GM12864 (cell line): ENCODE data around the gene CEP85.

Source experiments
- DNase-seq: peaks from one replicate; pipeline ENCODE4 v3.0.0-alpha.2; 2011; ENCODE audit warnings: low read depth
- H3K4me3 ChIP-seq: 2 replicates; pipeline ENCODE4 v1.5.1; 2011; ENCODE audit warnings: mild to moderate bottlenecking, low read depth, low read length, control low read depth
- TF ChIP-seq, protein P1 (sequence below): IDR thresholded peaks from 2 replicates; pipeline ENCODE4 v1.5.1; 2011; ENCODE audit warnings: low read depth, mild to moderate bottlenecking, moderate library complexity, low read length, control low read depth, inconsistent platforms; ENCODE audit errors: missing control alignments

CEP85 gene

DNA sequence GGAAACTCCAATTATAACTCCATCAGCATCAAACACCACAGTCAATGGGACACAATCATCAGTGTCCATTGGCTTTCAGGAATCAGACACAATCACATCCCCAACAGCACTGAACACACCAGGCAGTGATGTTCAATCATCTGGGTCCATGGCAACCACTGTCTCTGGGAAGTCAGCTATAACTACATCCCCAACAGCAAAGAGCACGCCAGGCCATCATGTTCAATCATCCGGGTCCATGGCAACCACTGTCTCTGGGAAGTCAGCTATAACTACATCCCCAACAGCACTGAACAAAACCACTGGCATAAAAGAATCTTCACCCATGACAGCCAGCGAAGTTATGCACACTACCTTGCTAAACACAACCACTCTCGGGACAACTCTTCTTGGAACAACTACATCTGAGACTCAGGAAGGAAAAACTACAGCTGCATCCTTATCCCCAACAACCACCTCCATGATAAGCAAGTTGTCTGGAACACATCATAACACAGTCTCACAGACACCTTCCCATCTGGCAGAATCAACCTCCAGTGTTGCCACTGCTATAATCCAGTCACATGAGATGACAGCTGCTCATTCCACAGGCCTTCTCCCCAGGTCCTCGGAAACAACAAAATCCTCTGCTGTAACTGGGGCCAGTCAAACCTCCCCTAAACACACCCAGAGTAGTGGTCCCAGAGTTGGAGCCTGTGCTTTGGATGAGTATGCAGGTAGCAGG is 23.7 kb upstream of the CEP85 start:
- DNase-seq = no peak
- H3K4me3 ChIP-seq = no peak overlapping the region
- TF ChIP-seq, protein P1, sequence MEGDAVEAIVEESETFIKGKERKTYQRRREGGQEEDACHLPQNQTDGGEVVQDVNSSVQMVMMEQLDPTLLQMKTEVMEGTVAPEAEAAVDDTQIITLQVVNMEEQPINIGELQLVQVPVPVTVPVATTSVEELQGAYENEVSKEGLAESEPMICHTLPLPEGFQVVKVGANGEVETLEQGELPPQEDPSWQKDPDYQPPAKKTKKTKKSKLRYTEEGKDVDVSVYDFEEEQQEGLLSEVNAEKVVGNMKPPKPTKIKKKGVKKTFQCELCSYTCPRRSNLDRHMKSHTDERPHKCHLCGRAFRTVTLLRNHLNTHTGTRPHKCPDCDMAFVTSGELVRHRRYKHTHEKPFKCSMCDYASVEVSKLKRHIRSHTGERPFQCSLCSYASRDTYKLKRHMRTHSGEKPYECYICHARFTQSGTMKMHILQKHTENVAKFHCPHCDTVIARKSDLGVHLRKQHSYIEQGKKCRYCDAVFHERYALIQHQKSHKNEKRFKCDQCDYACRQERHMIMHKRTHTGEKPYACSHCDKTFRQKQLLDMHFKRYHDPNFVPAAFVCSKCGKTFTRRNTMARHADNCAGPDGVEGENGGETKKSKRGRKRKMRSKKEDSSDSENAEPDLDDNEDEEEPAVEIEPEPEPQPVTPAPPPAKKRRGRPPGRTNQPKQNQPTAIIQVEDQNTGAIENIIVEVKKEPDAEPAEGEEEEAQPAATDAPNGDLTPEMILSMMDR = no peak

DNA sequence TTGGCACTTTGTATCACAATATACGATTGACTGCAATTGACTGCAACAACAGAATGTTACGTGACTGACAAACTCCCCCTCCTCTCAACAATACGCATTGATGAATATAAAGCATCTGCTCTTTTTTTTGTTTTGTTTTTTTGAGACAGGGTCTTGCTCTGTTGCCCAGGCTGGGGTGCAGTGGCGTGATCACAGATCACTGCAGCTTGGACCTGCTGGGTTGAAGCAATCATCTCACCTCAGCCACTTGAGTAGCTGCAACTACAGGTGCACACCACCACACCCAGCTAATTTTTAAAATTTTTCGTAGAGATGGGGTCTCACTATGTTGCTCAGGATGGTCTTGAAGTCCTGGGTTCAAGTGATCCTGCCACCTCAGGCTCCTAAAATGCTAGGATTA is 21.3 kb upstream of the CEP85 start:
- no peak for DNase-seq
- TF ChIP-seq, protein P1 = no peak

DNA sequence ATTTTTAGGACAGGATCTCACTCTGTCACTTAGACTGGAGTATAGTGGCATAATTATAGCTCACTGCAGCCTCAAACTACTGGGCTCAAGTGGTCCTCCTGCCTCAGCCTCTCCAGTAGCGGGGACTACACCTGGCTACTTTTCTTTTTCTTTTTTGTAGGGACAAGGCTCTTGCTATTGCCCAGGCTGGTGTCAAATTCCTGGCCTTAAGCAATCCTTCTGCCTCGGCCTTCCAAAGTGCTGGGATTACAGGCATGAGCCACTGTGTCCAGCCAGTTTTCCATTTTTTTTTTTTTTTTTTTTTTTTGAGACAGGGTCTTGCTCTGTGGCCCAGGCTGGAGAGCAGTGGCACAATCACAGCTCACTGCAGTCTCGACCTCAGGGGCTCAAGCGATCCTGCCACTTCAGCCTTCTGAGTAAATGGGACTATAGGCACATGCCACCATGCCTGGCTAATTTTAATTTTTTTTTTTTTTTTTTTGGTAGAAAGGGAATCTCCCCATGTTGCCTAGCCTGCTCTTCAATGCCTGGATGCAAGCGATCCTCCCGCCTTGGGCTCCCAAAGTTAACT is 20.6 kb upstream of the CEP85 start:
- TF ChIP-seq, protein P1 = no peak
- DNase-seq = no peak
- H3K4me3 ChIP-seq = no peak overlapping the region

More for the DNA sequence above, 21.3 kb upstream of the CEP85 start:
- no peak overlapping the region for H3K4me3 ChIP-seq

DNA sequence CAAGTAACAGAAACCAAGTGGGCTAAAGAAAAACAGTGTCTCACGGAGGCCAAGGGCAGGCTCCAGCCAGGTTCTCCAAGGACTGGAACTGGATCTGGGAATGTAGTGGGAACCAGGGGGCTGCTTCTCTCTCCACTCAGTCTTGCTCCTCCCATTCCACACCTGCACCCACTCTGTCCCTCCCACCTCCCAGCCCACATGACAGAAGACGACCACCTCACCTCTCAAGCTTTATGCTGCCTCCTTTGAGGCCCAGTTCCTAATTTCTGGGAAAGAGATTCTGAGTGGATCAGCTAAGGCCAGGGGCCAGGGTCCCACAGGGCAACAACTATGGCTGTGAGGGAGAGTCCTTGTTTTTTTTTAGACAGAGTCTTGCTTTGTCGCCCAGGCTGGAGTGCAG is 18.8 kb upstream of the CEP85 start:
- no peak for DNase-seq
- no peak overlapping the region for H3K4me3 ChIP-seq
- TF ChIP-seq, protein P1 = no peak

DNA sequence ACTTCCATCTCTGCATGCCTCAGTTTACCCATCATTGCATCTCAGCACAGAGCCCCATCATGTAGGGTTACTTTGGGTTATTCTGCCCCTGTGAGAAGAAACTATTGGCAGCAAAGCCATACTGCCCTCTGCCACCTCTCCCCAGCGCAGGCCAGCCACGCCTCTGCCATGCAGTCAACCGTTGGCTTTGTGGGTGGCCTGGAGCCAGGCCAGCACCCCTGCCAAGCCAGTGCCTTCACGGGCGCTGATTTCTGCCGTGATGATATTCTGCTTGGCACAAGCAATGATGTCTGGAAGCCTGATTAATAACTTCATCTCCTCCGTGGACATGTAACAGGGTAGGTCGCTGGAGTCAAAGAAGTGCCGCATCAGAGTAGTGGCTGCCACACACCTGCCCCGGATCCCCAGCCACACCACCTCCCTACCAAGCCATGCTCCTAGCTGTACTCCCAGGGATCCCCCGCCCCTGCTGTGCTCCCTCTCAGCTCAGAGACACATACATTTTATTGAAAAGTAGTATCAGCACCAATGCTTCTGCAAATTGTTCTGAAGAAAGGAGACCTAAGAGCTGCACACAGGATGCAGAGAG is 15.0 kb upstream of the CEP85 start:
- TF ChIP-seq, protein P1 = no peak
- H3K4me3 ChIP-seq = no peak overlapping the region
- DNase-seq = no peak

DNA sequence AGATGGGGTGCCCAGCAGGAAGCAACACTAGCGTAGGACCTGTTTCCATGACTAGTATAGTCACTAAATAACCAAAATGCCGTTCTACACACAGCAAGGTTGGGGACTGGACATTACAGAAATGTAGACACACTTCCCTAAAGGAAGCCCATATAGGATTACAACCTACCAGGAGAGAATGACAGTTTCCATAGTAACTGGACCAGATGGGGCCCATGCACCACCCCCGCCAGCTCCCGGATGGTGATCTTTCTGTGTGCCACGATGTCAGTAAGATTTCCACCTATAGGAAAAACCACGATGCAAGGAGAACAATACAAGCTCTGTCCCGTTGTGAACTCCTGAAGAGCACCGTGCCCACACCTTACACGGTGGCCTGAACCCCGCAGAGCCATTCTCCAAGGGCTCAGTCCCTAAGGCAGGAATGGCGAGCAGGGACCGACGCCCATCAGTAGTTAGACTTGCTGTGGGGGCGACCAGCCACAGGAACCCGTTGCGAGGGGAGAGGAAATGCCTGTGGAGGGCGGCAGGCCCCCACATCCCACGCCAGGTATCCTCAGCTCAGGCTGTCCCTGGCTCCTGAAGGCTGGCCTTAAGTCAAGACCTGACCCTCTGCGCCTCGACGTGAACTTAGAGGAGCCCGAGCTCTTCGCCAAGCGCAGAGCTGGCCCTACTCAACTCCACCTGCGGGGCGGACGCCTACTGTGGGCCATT is 13.6 kb upstream of the CEP85 start:
- TF ChIP-seq, protein P1 = no peak
- DNase-seq = no peak
- H3K4me3 ChIP-seq = no peak overlapping the region
